ENCODE measurements around the gene PAQR4.

PAQR4 gene

GRCh38 chr16:2975161-2975795 lies 6.1 kb downstream of the PAQR4 start:
- TF ChIP-seq TCF12 (IDR thresholded peaks at IDR 0.05; ENCODE audit: low read depth) (no peak), TAF1 (IDR thresholded peaks at IDR 0.05; ENCODE audit: low read depth) (no peak), FOXM1 (IDR thresholded peaks at IDR 0.05; ENCODE audit: borderline replicate concordance, low read depth) (no peak), EGR1 (IDR thresholded peaks at IDR 0.05) (no peak), USF1 (IDR thresholded peaks at IDR 0.05) (no peak), ZBTB7A (IDR thresholded peaks at IDR 0.05; ENCODE audit: low read depth) (no peak), EP300 (IDR thresholded peaks at IDR 0.05; ENCODE audit: borderline replicate concordance) (no peak), REST (IDR thresholded peaks at IDR 0.05; ENCODE audit: low read depth) (no peak), TEAD4 (IDR thresholded peaks at IDR 0.05) (no peak), NFIC (IDR thresholded peaks at IDR 0.05) (no peak), CEBPB (IDR thresholded peaks at IDR 0.05) (no peak), MAX (IDR thresholded peaks at IDR 0.05) (no peak), RAD21 (IDR thresholded peaks at IDR 0.05; ENCODE audit: low read depth) (no peak), YY1 (IDR thresholded peaks at IDR 0.05; ENCODE audit: low read depth) (no peak)

GRCh38 chr16:2976201-2976600 lies 7.1 kb downstream of the PAQR4 start:
- TF ChIP-seq ZBTB7A (IDR thresholded peaks at IDR 0.05; ENCODE audit: low read depth) (no peak), NFIC (IDR thresholded peaks at IDR 0.05) (no peak), RAD21 (IDR thresholded peaks at IDR 0.05; ENCODE audit: low read depth) (no peak), CREB1 (IDR thresholded peaks at IDR 0.05; ENCODE audit: low read depth) (no peak), FOXM1 (IDR thresholded peaks at IDR 0.05; ENCODE audit: borderline replicate concordance, low read depth) (no peak), REST (IDR thresholded peaks at IDR 0.05; ENCODE audit: low read depth) (no peak), EGR1 (IDR thresholded peaks at IDR 0.05) (no peak), YY1 (IDR thresholded peaks at IDR 0.05; ENCODE audit: low read depth) (no peak), CEBPB (IDR thresholded peaks at IDR 0.05) (no peak), EP300 (IDR thresholded peaks at IDR 0.05; ENCODE audit: borderline replicate concordance) (no peak)

GRCh38 chr16:2976673-2977072 lies 7.5 kb downstream of the PAQR4 start:
- no peak for TF ChIP-seq NFIC (IDR thresholded peaks at IDR 0.05)
- TF ChIP-seq CREB1 (IDR thresholded peaks at IDR 0.05; ENCODE audit: low read depth), result no peak
- no peak for TF ChIP-seq EP300 (IDR thresholded peaks at IDR 0.05; ENCODE audit: borderline replicate concordance)
- TF ChIP-seq MAX (IDR thresholded peaks at IDR 0.05), result no peak
- TF ChIP-seq TCF12 (IDR thresholded peaks at IDR 0.05; ENCODE audit: low read depth), result no peak
- TF ChIP-seq YY1 (IDR thresholded peaks at IDR 0.05; ENCODE audit: low read depth), result no peak
- no peak for TF ChIP-seq USF1 (IDR thresholded peaks at IDR 0.05)
- TF ChIP-seq TAF1 (IDR thresholded peaks at IDR 0.05; ENCODE audit: low read depth), result no peak
- no peak for TF ChIP-seq EGR1 (IDR thresholded peaks at IDR 0.05)
- no peak for TF ChIP-seq CEBPB (IDR thresholded peaks at IDR 0.05)
- TF ChIP-seq RAD21 (IDR thresholded peaks at IDR 0.05; ENCODE audit: low read depth), result no peak
- TF ChIP-seq FOXM1 (IDR thresholded peaks at IDR 0.05; ENCODE audit: borderline replicate concordance, low read depth), result no peak
- TF ChIP-seq REST (IDR thresholded peaks at IDR 0.05; ENCODE audit: low read depth), result no peak
- no peak for TF ChIP-seq TEAD4 (IDR thresholded peaks at IDR 0.05)
- no peak for TF ChIP-seq ZBTB7A (IDR thresholded peaks at IDR 0.05; ENCODE audit: low read depth)

GRCh38 chr16:2977440-2977839 lies 8.3 kb downstream of the PAQR4 start:
- TF ChIP-seq ZBTB7A (IDR thresholded peaks at IDR 0.05; ENCODE audit: low read depth) (no peak), NFIC (IDR thresholded peaks at IDR 0.05) (no peak), EGR1 (IDR thresholded peaks at IDR 0.05) (no peak), TAF1 (IDR thresholded peaks at IDR 0.05; ENCODE audit: low read depth) (no peak), YY1 (IDR thresholded peaks at IDR 0.05; ENCODE audit: low read depth) (no peak), EP300 (IDR thresholded peaks at IDR 0.05; ENCODE audit: borderline replicate concordance) (no peak), RAD21 (IDR thresholded peaks at IDR 0.05; ENCODE audit: low read depth) (no peak), MAX (IDR thresholded peaks at IDR 0.05) (no peak), USF1 (IDR thresholded peaks at IDR 0.05) (no peak), CEBPB (IDR thresholded peaks at IDR 0.05) (no peak), REST (IDR thresholded peaks at IDR 0.05; ENCODE audit: low read depth) (no peak), FOXM1 (IDR thresholded peaks at IDR 0.05; ENCODE audit: borderline replicate concordance, low read depth) (no peak)
